Astrocyte (in vitro differentiated cells and primary cell): ENCODE data around the gene PEX10. TPM values are rescaled to one million over a fixed set of nuclear protein-coding genes. Genes with fewer than 3 reads are reported as not detected.

Source experiments
- DNase-seq: peaks from one replicate; pipeline ENCODE4 v3.0.0-alpha.2; 2010; ENCODE audit warnings: low read depth
- FAIRE-seq: peaks from 2 replicates; lab custom pipeline; 2011; peaks lifted over from hg19 to GRCh38; lab: Jason Lieb, UNC
- H2AFZ ChIP-seq: 2 replicates; pipeline ENCODE4 v1.6.0; 2012; ENCODE audit warnings: low read depth, low read length, inconsistent platforms
- H3K27ac ChIP-seq: 2 replicates; pipeline ENCODE4 v1.5.1; 2011; ENCODE audit warnings: low read depth, low read length, inconsistent platforms
- H3K27me3 ChIP-seq: 2 replicates; pipeline ENCODE4 v1.6.0; 2011; ENCODE audit warnings: low read length, inconsistent platforms; ENCODE audit not compliant: insufficient read depth
- H3K36me3 ChIP-seq: 2 replicates; pipeline ENCODE4 v1.5.1; 2011; ENCODE audit warnings: low read length, inconsistent platforms; ENCODE audit not compliant: insufficient read depth
- H3K4me1 ChIP-seq: 2 replicates; pipeline ENCODE4 v1.5.1; 2011; ENCODE audit warnings: low read length, inconsistent platforms; ENCODE audit not compliant: insufficient read depth
- H3K4me2 ChIP-seq: 2 replicates; pipeline ENCODE4 v1.6.0; 2012; ENCODE audit warnings: low read length, inconsistent platforms
- H3K4me3 ChIP-seq: 2 replicates; pipeline ENCODE4 v1.5.1; 2011; ENCODE audit warnings: low read depth, mild to moderate bottlenecking, low read length, inconsistent platforms; ENCODE audit not compliant: insufficient read depth
- H3K79me2 ChIP-seq: 2 replicates; pipeline ENCODE4 v1.6.0; 2012; ENCODE audit warnings: mild to moderate bottlenecking, low read length, inconsistent platforms; ENCODE audit not compliant: insufficient read depth
- H3K9ac ChIP-seq: 2 replicates; pipeline ENCODE4 v1.6.0; 2012; ENCODE audit warnings: mild to moderate bottlenecking, low read length, inconsistent platforms
- H3K9me3 ChIP-seq: 2 replicates; pipeline ENCODE4 v1.5.1; 2012; ENCODE audit warnings: low read depth, mild to moderate bottlenecking, low read length, inconsistent platforms; ENCODE audit not compliant: insufficient read depth
- H4K20me1 ChIP-seq: 2 replicates; pipeline ENCODE4 v1.6.0; 2012; ENCODE audit warnings: low read length, inconsistent platforms; ENCODE audit not compliant: insufficient read depth
- H3K27ac Mint-ChIP-seq: one replicate; pipeline ENCODE4 v1.8.0; 2021; ENCODE audit warnings: mild to moderate bottlenecking, mixed read lengths; ENCODE audit not compliant: unreplicated experiment
- H3K27me3 Mint-ChIP-seq: one replicate; pipeline ENCODE4 v1.8.0; 2021; ENCODE audit warnings: low read depth, mixed read lengths; ENCODE audit not compliant: unreplicated experiment
- H3K36me3 Mint-ChIP-seq: one replicate; pipeline ENCODE4 v1.8.0; 2021; ENCODE audit warnings: low read depth, mixed read lengths; ENCODE audit not compliant: unreplicated experiment
- H3K4me1 Mint-ChIP-seq: one replicate; pipeline ENCODE4 v1.8.0; 2021; ENCODE audit warnings: low read depth, mixed read lengths; ENCODE audit not compliant: unreplicated experiment
- H3K4me3 Mint-ChIP-seq: one replicate; pipeline ENCODE4 v1.8.0; 2021; ENCODE audit warnings: mild to moderate bottlenecking, moderate library complexity, mixed read lengths; ENCODE audit not compliant: unreplicated experiment
- H3K9me3 Mint-ChIP-seq: one replicate; pipeline ENCODE4 v1.8.0; 2021; ENCODE audit warnings: mild to moderate bottlenecking, mixed read lengths; ENCODE audit not compliant: unreplicated experiment
- CTCF ChIP-seq: IDR thresholded peaks from 2 replicates; pipeline ENCODE4 v1.5.1; 2011; ENCODE audit warnings: low read depth, mild to moderate bottlenecking, inconsistent platforms, low read length, moderate library complexity; ENCODE audit not compliant: insufficient read depth
- EZH2 ChIP-seq: IDR thresholded peaks from 2 replicates; pipeline ENCODE4 v1.6.1; 2012; ENCODE audit warnings: mild to moderate bottlenecking, low read length, inconsistent platforms; ENCODE audit not compliant: insufficient read depth
- total RNA-seq: library from RNA; stranded (reverse); gene quantifications from 2 replicates; pipeline ENCODE4 v1.2.1, GENCODE V29; 2021

The PEX10 gene
- total RNA-seq, 1 donor from 2014 or later: 16.6 TPM

- peak overlapping the region; percentile 53 for H3K27ac Mint-ChIP-seq
- Histone ChIP-seq H3K79me2 (peaks cover 94% of the 10 kb centered on the region), H2AFZ (no peak overlapping the region), H3K36me3 (peaks cover 37% of the 10 kb centered on the region), H4K20me1 (peaks cover 69% of the 10 kb centered on the region), H3K9me3 (no peaks in the 10 kb centered on the region), H3K4me1 (peaks cover 15% of the 10 kb centered on the region), H3K9ac (peak overlapping the region; percentile 17), H3K27ac (no peak overlapping the region), H3K4me3 (no peak overlapping the region), H3K4me2 (peak overlapping the region; percentile 20), H3K27me3 (no peaks in the 10 kb centered on the region)
- peak overlapping the region; percentile 70 for H3K4me3 Mint-ChIP-seq
- FAIRE-seq (no peak), DNase-seq (no peak)
- peaks cover 16% of the 10 kb centered on the region for H3K36me3 Mint-ChIP-seq
- H3K4me1 Mint-ChIP-seq: peaks cover 13% of the 10 kb centered on the region
- peaks cover 3% of the 10 kb centered on the region for H3K9me3 Mint-ChIP-seq
- no peak for TF ChIP-seq EZH2
- no peak for TF ChIP-seq CTCF
- H3K27me3 Mint-ChIP-seq: no peaks in the 10 kb centered on the region
Observed at GRCh38 chr1:2394761-2395160, 17.6 kb downstream of the PEX10 start.

- H3K9me3 Mint-ChIP-seq: peaks cover 3% of the 10 kb centered on the region
- Histone ChIP-seq H4K20me1 (peaks cover 64% of the 10 kb centered on the region), H3K27ac (no peak overlapping the region), H3K27me3 (no peaks in the 10 kb centered on the region), H2AFZ (no peak overlapping the region), H3K9me3 (no peaks in the 10 kb centered on the region), H3K79me2 (peaks cover 90% of the 10 kb centered on the region), H3K9ac (peak overlapping the region; percentile 17), H3K36me3 (peaks cover 32% of the 10 kb centered on the region), H3K4me3 (no peak overlapping the region), H3K4me2 (peak overlapping the region; percentile 20), H3K4me1 (peaks cover 15% of the 10 kb centered on the region)
- peaks cover 16% of the 10 kb centered on the region for H3K36me3 Mint-ChIP-seq
- H3K4me3 Mint-ChIP-seq: peak overlapping the region; percentile 50
- peaks cover 13% of the 10 kb centered on the region for H3K4me1 Mint-ChIP-seq
- FAIRE-seq: no peak
- DNase-seq: no peak
- no peak for TF ChIP-seq EZH2
- no peak for TF ChIP-seq CTCF
- no peak overlapping the region for H3K27ac Mint-ChIP-seq
- H3K27me3 Mint-ChIP-seq: no peaks in the 10 kb centered on the region
Observed at GRCh38 chr1:2394220-2394619, 18.1 kb downstream of the PEX10 start.

GRCh38 chr1:2393471-2393877 lies 18.9 kb downstream of the PEX10 start:
- DNase-seq: no peak
- Histone ChIP-seq H3K27me3 (no peaks in the 10 kb centered on the region), H3K4me3 (no peak overlapping the region), H3K4me2 (peak overlapping the region; percentile 98), H3K79me2 (peaks cover 83% of the 10 kb centered on the region), H3K4me1 (peaks cover 15% of the 10 kb centered on the region), H3K9me3 (no peaks in the 10 kb centered on the region), H3K36me3 (peaks cover 25% of the 10 kb centered on the region), H4K20me1 (peaks cover 56% of the 10 kb centered on the region), H3K9ac (peak overlapping the region; percentile 88), H2AFZ (no peak overlapping the region), H3K27ac (no peak overlapping the region)
- Mint-ChIP-seq H3K36me3 (peaks cover 16% of the 10 kb centered on the region), H3K27ac (no peak overlapping the region), H3K4me3 (peak overlapping the region; percentile 93), H3K9me3 (peaks cover 3% of the 10 kb centered on the region), H3K27me3 (no peaks in the 10 kb centered on the region), H3K4me1 (peaks cover 13% of the 10 kb centered on the region)
- TF ChIP-seq EZH2: no peak
- no peak for TF ChIP-seq CTCF
- FAIRE-seq: no peak
